Measurements from ENCODE around the gene SMIM38.
"Not testable (repeated sequence)": the region's sequence is repeated elsewhere in the genome, so short reads cannot be mapped to it uniquely, and the experiment has no call there.

The SMIM38 gene

DNA sequence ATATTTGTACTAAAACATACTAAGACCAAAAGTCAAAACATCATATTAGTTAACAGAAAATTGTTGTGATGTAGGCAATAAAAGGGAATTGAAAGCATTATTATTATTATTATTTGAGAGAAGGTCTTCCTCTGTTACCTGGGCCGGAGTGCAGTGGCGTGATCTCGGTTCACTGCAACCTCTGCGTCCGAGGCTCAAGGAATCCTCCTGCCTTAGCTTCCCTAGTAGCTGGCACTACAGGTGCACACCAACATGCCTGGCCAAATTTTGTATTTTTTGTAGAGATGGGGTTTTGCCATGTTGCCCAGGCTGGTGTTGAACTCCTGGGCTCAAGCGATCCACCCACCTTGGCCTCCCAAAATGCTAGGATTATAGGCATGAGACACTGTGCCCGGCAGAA is 15.6 kb upstream of the SMIM38 start:
- not testable (repeated sequence) for DNase-seq (ENCODE audit: low spot score)

DNA sequence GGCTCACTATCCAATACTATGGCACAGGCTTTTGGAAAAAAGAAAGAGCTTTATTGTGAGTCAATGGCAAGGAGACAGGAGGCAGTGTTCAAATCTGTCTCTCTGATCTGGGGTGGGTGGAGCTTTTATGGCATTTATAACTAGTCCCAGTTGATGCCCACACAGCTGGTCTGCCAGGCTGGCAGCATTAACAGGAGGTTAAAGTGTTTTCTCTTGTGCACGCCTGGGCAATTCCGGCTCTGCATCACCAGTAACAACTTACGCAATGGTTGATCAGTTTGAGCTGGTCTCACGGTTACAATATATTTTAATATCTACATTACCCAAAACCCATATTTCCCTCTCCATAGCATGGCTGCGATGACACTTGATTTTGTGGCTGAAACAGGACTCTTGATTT is 15.1 kb upstream of the SMIM38 start:
- no peak for DNase-seq (ENCODE audit: low spot score)

DNA sequence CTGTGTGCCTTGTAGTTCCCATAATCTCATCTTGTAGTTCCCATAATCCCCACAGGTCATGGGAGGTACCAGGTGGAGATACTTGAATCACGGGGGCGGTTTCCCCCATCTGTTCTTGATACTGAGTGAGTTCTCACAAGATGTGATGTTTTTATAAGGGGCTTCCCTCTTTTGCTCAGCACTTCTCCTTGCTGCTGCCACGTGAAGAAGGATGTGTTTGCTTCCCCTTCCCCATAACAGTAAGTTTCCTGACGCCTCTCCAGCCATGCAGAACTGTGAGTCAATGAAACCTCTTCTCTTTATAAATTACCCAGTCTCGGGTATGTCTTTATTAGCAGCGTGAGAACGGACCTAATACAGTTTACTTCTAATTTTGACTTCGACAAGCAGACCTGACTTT is 14.0 kb upstream of the SMIM38 start:
- DNase-seq (ENCODE audit: low spot score) = no peak

- no peak for DNase-seq (ENCODE audit: low spot score)
Observed at GRCh38 chr11:69142895-69143294, 12.8 kb upstream of the SMIM38 start.

DNA sequence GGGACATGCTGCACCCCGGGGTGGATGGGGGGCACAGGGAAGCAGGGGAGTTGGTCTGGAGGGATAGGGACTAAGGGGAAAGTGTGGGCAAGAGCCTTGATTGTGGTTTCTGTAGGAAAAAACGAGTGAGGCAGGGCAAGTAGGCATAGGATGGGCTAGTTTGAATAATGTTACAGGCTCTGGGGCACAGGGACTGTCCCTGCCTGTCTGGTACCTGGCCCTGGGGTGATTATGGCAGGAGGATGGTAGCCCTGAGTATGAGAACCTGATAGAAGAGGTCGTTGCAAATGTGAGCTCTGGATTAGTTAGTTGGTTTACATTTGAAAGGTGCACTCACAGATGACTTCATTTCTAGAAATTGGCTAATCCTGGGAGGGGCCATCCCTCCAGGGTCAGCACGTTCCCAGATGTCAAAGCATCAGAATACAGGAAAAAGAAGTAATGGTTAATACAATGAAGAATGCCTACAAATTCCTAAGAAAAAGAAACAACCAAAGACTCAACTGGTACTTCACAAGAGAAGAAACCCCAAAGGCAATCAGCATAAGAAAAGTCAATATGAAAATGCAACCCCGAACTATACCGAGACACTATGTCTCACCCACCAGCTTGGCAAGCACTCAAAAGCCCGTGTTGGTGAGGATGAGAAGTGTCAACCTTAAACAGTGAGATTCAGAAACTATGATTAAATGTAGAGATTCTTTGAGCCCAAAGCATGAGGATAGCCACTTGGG is 11.3 kb upstream of the SMIM38 start:
- DNase-seq (ENCODE audit: low spot score) = no peak

GRCh38 chr11:69145050-69145380 is 10.7 kb upstream of the SMIM38 start:
- no peak for DNase-seq (ENCODE audit: low spot score)

GRCh38 chr11:69148377-69148762 is 7.4 kb upstream of the SMIM38 start:
- no peak for DNase-seq (ENCODE audit: low spot score)

DNA sequence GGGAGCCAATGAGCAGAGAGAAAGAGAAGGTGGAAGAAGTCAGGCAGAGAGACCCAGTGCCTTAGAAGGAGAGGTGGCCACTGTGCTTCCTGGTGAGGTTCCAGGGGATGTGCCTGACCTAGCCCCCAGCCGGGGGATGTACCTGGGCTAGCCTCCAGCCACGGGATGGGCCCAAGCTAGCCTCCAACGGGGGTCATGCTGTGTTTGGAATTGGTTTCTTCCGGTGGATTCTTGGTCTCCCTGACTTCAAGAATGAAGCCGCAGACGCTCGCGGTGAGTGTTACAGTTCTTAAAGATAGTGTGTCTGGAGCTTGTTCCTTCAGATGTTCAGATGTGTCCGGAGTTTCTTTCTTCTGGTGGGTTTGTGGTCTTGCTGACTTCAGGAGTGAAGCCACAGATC is 6.9 kb upstream of the SMIM38 start:
- DNase-seq (ENCODE audit: low spot score) = no peak

GRCh38 chr11:69149338-69150045 is 6.2 kb upstream of the SMIM38 start:
- DNase-seq (ENCODE audit: low spot score) = not testable (repeated sequence)

DNA sequence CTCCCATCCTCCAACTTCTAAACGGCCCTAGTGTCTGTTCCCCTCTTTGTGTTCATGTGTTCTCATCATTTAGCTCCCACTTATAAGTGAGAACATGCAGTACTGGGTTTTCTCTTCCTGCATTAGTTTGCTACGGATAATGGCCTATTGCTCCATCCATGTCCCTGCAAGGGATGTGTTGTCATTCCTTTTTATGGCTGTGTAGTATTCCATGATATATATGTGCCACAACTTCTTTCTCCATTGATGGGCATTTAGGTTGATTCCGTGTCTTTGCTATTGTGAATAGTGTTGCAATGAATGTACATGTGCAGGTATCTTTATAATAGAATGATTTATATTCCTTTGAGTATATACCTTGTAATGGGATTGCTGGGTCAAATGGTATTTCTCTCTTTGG is 5.6 kb upstream of the SMIM38 start:
- DNase-seq (ENCODE audit: low spot score) = no peak

DNA sequence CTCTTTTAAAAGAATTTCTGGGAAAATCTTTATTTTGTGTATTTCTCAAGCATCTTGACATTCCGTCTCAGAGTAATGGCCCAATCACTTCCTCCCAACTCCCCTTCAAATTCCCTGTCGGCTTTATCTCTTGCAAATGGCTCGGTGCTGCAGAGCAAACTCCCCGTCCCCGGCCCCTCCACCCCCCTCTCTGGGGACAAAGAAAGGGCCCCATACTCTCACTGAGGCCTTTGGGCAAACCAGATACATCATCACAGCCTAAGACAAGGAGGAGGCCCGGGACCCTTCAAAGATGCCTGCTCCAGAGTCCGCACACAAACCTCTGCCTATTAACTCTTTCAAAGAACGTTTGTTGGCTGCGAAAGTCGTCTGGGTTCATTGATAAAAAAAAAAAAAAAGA is 3.9 kb upstream of the SMIM38 start:
- DNase-seq (ENCODE audit: low spot score) = no peak

- DNase-seq (ENCODE audit: low spot score) = no peak
Observed at GRCh38 chr11:69152733-69153421, 2.9 kb upstream of the SMIM38 start.

DNA sequence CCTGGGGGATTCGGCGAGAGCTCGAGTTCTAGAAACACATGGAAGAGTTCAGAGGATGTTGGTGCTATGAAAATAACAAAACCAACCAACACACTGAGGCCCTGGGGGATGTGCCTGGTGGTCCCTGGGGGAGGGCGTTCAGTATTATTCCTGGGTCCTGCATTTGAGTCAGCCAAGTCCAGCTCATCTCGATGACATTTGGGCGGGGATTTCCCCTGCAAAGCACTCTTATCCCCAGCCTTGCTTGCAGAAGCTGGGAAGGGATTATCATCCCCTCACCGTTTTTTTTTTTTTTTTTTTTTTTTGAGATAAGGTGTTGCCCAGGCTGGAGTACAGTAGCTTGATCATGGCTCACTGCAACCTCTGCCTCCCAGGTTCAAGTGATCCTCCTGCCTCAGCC is 2.1 kb upstream of the SMIM38 start:
- DNase-seq (ENCODE audit: low spot score) = no peak

- no peak for DNase-seq (ENCODE audit: low spot score)
Observed at GRCh38 chr11:69154211-69154913, 1.4 kb upstream of the SMIM38 start.

DNA sequence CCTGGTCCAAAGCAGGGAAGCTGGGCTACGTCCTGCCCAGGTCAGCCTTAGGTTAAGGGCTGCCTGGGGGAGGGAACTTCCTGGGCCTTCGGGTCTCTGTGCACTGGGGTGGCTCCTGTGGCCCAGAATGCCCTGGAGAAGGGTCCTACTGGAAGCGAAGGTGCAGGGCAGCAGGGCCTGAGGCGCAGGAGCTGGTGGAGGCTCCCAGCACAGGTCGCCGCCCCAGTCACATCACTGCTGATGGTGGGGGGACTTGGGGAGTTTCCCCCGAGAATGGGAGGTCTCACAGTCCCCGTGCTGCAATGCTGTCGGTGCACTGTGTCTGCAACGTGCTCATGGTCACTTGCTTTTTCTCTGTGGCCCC is 815 bp upstream of the SMIM38 start:
- no peak for DNase-seq (ENCODE audit: low spot score)

DNA sequence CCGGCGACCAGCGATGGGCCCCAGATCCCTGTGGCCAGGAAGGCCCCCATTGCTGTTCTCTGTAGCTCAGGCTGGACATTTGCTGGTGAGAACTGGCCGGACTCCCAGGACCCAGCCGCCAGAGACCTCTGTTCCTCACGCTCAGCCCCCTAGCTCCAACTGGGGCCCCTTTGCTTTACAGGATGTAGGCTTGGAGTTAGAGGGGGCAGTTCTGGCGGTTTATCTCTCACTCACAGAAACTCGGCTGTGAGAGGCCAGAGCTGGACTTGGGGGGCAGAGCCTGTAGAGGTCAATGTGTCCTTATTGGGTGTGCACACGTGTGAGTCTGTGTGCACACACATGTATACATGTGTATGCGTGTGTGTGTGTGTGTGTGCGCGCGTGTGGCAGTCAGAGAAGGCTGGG is 502 bp downstream of the SMIM38 start:
- DNase-seq (ENCODE audit: low spot score) = no peak

GRCh38 chr11:69156673-69157155 is 979 bp downstream of the SMIM38 start:
- no peak for DNase-seq (ENCODE audit: low spot score)

DNA sequence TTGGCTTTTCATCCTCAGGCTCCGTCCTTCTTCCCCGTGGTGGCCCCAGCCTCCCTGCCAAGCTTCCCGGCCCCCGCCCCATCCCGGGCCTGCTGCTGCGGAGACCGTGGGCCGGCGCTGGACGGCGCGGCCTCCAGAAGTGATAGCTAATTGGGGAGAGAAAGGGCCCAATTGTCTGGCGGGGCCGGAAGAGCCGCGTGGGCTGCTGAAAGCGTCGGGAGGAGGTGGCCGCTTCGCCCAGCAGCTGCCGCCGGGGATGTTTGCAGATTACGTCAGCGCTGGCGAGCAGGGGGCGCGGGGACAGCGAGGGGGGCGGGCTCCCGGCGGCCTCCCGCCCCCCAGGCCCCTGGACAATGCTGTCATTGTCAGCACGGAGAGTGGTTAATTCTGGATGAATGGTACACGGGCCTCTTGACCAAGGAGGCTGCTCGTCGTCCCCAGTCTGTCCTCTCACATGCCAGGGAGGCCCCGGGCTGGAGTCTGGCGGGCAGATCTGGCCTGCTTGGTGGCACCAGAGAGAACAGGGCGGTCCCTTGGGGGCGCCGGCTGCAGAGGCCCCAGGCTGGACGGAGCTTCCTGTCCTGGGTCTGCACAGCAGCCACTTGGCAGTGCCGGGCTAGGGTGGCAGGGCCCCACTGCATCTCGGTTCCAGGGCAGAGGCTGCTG is 1.6 kb downstream of the SMIM38 start:
- DNase-seq (ENCODE audit: low spot score) = no peak

DNA sequence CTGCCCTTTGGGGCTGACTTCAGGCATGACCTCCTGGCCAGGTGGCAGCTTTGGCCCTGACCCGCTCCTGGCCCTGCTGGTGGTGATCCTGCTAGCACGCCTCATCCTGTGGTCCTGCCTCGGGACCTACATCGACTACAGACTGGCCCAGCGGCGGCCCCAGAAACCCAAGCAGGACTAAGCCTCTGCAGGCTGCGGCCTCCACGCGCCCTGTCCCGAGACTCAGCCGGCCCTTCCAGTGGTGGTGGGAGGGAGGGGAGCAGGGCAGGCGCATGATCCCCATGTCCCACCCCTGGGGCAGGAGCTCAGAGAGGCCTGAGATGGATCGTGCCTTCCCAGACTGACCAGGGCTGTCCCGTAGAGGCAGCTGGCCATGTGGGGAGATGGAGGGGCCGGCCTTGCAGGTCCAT is 2.1 kb downstream of the SMIM38 start:
- no peak for DNase-seq (ENCODE audit: low spot score)

DNA sequence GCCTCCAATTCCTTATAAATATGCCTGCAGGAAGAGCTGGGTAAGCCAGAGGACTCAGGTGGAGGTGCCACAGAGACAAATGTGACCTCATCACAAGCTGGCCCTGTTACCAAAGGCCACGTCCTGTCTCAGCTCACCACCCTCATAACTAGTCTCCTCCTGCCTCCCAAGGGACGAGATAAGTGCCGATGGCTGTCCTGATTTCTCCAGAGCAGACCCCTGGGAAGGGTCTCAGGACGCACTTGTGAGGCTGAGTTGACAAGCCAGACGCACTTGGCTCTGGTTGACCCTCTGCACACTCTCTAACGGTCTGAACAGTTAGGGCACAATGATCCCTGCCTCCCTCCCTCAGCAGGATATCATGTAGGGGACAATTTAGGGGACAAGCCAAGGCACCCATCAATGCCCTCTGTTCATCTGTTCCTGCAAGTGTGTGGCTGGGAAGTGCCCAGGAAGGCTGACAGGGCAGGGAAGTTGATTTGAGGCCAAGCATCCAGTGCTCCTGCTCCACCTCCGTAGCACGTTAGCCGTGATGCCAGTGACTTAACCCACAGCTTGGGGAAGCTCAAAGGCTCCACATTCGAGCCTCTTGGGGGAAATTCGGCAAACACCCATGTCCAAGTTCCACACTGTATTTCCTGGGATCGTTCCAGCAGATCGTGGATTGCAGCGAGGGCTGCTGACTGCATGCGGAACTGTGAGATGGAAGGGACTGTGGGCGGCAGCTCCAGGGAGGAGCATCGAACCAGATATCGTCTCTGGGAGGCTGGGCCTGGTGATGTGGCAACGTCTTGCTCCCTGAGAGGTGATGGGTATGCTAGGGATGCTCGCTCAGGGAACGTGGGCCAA is 2.8 kb downstream of the SMIM38 start:
- DNase-seq (ENCODE audit: low spot score) = no peak

DNA sequence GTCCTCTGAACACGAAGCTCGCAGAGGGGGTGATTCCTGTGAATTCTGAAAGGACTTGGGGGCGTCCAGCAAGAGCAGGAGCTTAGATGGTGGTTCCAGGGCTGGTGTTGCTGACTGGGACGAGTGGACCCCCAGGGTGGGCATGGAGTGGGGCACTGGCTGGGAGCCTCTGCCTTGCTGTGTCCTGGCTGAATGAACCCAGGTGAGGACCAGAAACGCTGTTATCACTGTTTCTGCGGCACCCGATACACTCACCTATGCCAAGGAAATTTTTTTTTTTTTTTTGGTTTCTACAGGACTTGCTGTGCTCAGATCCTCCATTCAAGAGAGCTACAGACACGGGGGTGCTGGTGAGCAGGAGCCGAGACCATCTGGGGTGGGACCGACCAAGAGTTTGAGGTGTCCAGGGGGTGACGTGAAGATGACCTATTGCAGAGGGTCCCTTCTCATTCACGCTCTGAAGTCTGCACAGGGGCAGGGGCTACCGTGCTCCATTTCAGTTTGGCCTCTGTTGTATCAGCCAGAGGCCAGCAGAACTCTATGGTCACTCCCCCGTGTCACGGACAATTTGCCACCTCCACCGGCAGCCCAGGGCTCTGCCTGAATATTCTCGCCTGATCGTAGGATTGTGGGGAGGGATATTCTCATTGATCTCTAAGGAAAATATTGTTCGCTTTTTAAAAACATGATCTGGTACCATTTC is 3.6 kb downstream of the SMIM38 start:
- no peak for DNase-seq (ENCODE audit: low spot score)
